Limb (tissue), 2 donors: ENCODE results near the gene BCL2L11.

Experiments
- DNase-seq, 2 donors: peaks; one replicate each; pipeline ENCODE4 v3.0.0-alpha.2; 2016; ENCODE audit errors: extremely low spot score in 2 of 2

The BCL2L11 gene

GRCh38 chr2:111191877-111192276 is 71.2 kb downstream of the BCL2L11 start:
- no peak for DNase-seq

GRCh38 chr2:111192776-111193368 is 72.2 kb downstream of the BCL2L11 start:
- no peak for DNase-seq

GRCh38 chr2:111194835-111195621 is 74.3 kb downstream of the BCL2L11 start:
- DNase-seq, result no peak

- no peak for DNase-seq
Measured at GRCh38 chr2:111196435-111196834, 75.7 kb downstream of the BCL2L11 start.

GRCh38 chr2:111198701-111199100 is 78.0 kb downstream of the BCL2L11 start:
- no peak for DNase-seq

- DNase-seq, result no peak
Measured at GRCh38 chr2:111199840-111200239, 79.1 kb downstream of the BCL2L11 start.

GRCh38 chr2:111200333-111200881 is 79.7 kb downstream of the BCL2L11 start:
- no peak for DNase-seq

- DNase-seq, result no peak
Measured at GRCh38 chr2:111201214-111201613, 80.5 kb downstream of the BCL2L11 start.

- no peak for DNase-seq
Measured at GRCh38 chr2:111202266-111203040, 81.7 kb downstream of the BCL2L11 start.

GRCh38 chr2:111204706-111205105 is 84.0 kb downstream of the BCL2L11 start:
- DNase-seq, result no peak

- no peak for DNase-seq
Measured at GRCh38 chr2:111205774-111206173, 85.1 kb downstream of the BCL2L11 start.

- no peak for DNase-seq
Measured at GRCh38 chr2:111207851-111208250, 87.1 kb downstream of the BCL2L11 start.

GRCh38 chr2:111208639-111209038 is 87.9 kb downstream of the BCL2L11 start:
- no peak for DNase-seq

GRCh38 chr2:111209045-111209514 is 88.4 kb downstream of the BCL2L11 start:
- no peak for DNase-seq

- no peak for DNase-seq
Measured at GRCh38 chr2:111210036-111210435, 89.3 kb downstream of the BCL2L11 start.

- DNase-seq, result no peak
Measured at GRCh38 chr2:111213877-111214276, 93.2 kb downstream of the BCL2L11 start.

GRCh38 chr2:111216811-111217652 is 96.3 kb downstream of the BCL2L11 start:
- no peak for DNase-seq
